CD4-positive, alpha-beta T cell treated with Interleukin-2 at 100 ng/mL for 4 hours (primary cell): ENCODE results near the gene AHCYL1.

Source experiments
- DNase-seq: peaks from one replicate; pipeline ENCODE4 v3.0.0-alpha.2; 2020; ENCODE audit warnings: low spot score

Gene AHCYL1

GRCh38 chr1:109976762-109977161 lies 7.8 kb upstream of the AHCYL1 start:
- no peak for DNase-seq

GRCh38 chr1:109977225-109977624 lies 7.3 kb upstream of the AHCYL1 start:
- DNase-seq, result no peak

- DNase-seq, result no peak
Measured at GRCh38 chr1:109977657-109978378, 6.7 kb upstream of the AHCYL1 start.

GRCh38 chr1:109978761-109979488 lies 5.6 kb upstream of the AHCYL1 start:
- DNase-seq, result no peak

GRCh38 chr1:109979489-109980091 lies 5.0 kb upstream of the AHCYL1 start:
- DNase-seq, result no peak

- no peak for DNase-seq
Measured at GRCh38 chr1:109980324-109981003, 4.1 kb upstream of the AHCYL1 start.

- no peak for DNase-seq
Measured at GRCh38 chr1:109981004-109981335, 3.6 kb upstream of the AHCYL1 start.

GRCh38 chr1:109983380-109984189 lies 980 bp upstream of the AHCYL1 start:
- no peak for DNase-seq

- DNase-seq, result no peak
Measured at GRCh38 chr1:109984190-109984455, 442 bp upstream of the AHCYL1 start.

GRCh38 chr1:109985247-109986053 lies 885 bp downstream of the AHCYL1 start:
- no peak for DNase-seq

- no peak for DNase-seq
Measured at GRCh38 chr1:109986054-109986444, 1.5 kb downstream of the AHCYL1 start.

GRCh38 chr1:109988349-109988914 lies 3.9 kb downstream of the AHCYL1 start:
- no peak for DNase-seq

- no peak for DNase-seq
Measured at GRCh38 chr1:109989506-109990301, 5.1 kb downstream of the AHCYL1 start.

GRCh38 chr1:109990302-109990653 lies 5.7 kb downstream of the AHCYL1 start:
- no peak for DNase-seq

GRCh38 chr1:109991400-109991925 lies 6.9 kb downstream of the AHCYL1 start:
- no peak for DNase-seq

GRCh38 chr1:109993885-109994284 lies 9.3 kb downstream of the AHCYL1 start:
- DNase-seq, result no peak

GRCh38 chr1:109994654-109995053 lies 10.1 kb downstream of the AHCYL1 start:
- DNase-seq, result no peak

GRCh38 chr1:109995536-109995935 lies 11.0 kb downstream of the AHCYL1 start:
- no peak for DNase-seq

GRCh38 chr1:109996476-109996875 lies 11.9 kb downstream of the AHCYL1 start:
- DNase-seq, result no peak
